ENCODE results near the gene ZNF587. TPM values are rescaled to one million over a fixed set of nuclear protein-coding genes. Genes with fewer than 3 reads are reported as not detected.
"Not testable (repeated sequence)": the region's sequence is repeated elsewhere in the genome, so short reads cannot be mapped to it uniquely, and the experiment has no call there.

The ZNF587 gene
- total RNA-seq, result 25.0 TPM

GRCh38 chr19:57849666-57850473 lies at the start of gene ZNF587:
TSS of gene ZNF587 (plus strand) at chr19:57849859. CDS start at chr19:57850039, 180 bp downstream.
- peak; percentile 92 for DNase-seq

- DNase-seq, result no peak
These were observed 49.0 kb upstream of the ZNF587 start for GRCh38 chr19:57800696-57801095.

- no peak for DNase-seq
These were observed 47.4 kb upstream of the ZNF587 start for GRCh38 chr19:57802269-57802668.

- DNase-seq, result no peak
These were observed 46.4 kb upstream of the ZNF587 start for GRCh38 chr19:57803265-57803593.

- peak; percentile 64 for DNase-seq
These were observed 45.9 kb upstream of the ZNF587 start for GRCh38 chr19:57803594-57804325.

- no peak for DNase-seq
These were observed 42.1 kb upstream of the ZNF587 start for GRCh38 chr19:57807541-57807940.

GRCh38 chr19:57810410-57811295 lies 39.0 kb upstream of the ZNF587 start:
- DNase-seq, result not testable (repeated sequence)

GRCh38 chr19:57812226-57812625 lies 37.4 kb upstream of the ZNF587 start:
- DNase-seq, result no peak

GRCh38 chr19:57812975-57813820 lies 36.5 kb upstream of the ZNF587 start:
- not testable (repeated sequence) for DNase-seq

GRCh38 chr19:57813919-57814504 lies 35.6 kb upstream of the ZNF587 start:
- no peak for DNase-seq

GRCh38 chr19:57814505-57815246 lies 35.0 kb upstream of the ZNF587 start, which contains the start of gene ZNF552:
TSS of gene ZNF552 (minus strand) at chr19:57814913. CDS start at chr19:57814743, 170 bp downstream.
- peak; percentile 97 for DNase-seq

GRCh38 chr19:57815247-57816075 lies 34.2 kb upstream of the ZNF587 start:
- DNase-seq, result no peak

GRCh38 chr19:57816652-57817051 lies 33.0 kb upstream of the ZNF587 start:
- DNase-seq, result no peak

- no peak for DNase-seq
These were observed 31.7 kb upstream of the ZNF587 start for GRCh38 chr19:57817976-57818375.

GRCh38 chr19:57818378-57818777 lies 31.3 kb upstream of the ZNF587 start:
- DNase-seq, result no peak

- peak; percentile 96 for DNase-seq
These were observed 30.0 kb upstream of the ZNF587 start for GRCh38 chr19:57819475-57820148.

GRCh38 chr19:57820599-57820998 lies 29.1 kb upstream of the ZNF587 start:
- no peak for DNase-seq

GRCh38 chr19:57821095-57821494 lies 28.6 kb upstream of the ZNF587 start:
- not testable (repeated sequence) for DNase-seq

GRCh38 chr19:57821501-57821900 lies 28.2 kb upstream of the ZNF587 start:
- DNase-seq, result not testable (repeated sequence)
